ENCODE measurements around the gene BTBD10.

BTBD10 gene

DNA sequence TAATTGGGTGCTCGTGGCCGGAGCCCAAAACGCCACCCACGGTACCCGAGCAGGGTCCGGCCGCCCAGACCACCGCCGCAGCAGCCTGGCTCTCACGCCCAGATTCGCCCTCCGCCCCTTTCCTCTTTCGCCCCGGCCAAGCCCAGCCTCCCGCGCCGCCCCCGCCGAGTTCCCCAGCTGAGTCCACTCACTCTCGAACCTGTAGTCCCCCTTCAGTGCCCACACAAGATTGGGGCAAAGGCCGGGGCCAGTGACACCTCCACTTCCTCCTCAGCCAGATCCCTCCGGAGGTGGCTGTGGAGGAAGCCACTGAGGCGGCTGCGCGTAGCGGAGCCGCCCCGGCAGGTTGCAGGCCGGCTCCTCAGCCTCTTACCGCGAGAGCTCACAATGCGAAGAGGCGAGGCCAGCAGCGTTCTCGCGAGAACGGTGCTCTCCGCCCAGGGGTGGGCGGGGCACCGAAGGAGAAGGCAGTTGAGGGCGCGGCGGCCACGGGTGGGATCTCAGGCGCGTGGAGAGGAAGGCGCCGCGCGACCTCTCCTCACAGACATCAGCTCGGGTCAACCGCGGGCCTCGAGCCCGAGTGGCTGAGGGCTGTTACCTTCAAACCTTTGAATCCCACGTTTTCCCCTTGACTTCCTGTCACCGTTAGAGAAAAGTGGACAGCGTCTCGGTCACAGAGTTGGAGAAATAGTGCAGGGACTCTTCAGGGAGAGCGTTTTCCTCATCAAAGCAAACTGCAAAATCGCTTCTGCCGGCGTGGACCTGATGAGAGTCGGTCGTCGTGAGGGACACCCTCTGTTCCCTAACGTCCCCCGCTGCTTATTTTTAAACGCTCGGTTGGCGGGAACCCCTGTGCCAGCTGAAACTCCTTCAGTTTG lies at the start of gene BTBD10:
BTBD10 (minus strand) TSS at position 322 of the 878 bp plus-strand sequence. CDS start 18,098 bp downstream, outside the sequence.
- peak; percentile 83 to 86 for DNase-seq (ENCODE audit: low read depth in 2 of 2)

DNA sequence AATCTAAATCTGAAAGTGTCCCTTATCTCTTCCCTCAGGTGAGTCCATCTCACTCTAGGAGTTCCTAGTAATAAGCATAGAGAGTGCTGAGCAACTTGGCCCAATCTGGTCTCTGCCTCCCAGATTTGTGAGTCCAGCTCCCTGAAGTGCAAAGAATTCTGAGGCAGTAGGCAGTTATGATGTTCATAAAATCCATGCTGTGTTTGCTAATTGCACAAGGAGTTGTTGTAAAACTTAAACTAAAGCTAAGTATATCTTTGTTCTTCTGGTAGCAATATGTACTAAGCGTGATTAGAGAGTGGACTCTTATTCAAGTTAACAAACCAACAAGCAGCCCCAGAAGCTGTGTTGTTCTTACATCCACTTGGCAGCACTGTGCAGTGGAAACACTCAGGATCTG lies 40.4 kb upstream of the BTBD10 start:
- DNase-seq (ENCODE audit: low read depth in 2 of 2) = no peak

DNA sequence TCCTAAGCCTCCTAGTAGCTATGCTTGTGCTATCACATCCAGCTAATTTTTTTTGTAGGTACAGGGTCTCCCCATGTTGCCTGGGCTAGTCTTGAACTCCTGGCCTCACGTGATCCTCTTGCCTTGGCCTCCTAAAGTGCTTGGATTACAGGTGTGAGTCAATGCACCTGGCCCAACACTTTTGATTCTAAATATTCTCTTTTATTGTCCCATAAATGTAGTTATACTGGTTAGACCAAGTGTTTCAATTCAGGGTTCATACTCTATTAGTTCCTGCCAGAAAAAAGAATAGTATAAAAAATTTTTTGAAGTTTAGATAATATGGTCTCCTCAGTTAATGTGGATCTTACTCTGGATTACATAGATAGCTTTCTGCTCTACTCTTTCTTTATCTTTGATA lies 39.5 kb upstream of the BTBD10 start:
- no peak for DNase-seq (ENCODE audit: low read depth in 2 of 2)

DNA sequence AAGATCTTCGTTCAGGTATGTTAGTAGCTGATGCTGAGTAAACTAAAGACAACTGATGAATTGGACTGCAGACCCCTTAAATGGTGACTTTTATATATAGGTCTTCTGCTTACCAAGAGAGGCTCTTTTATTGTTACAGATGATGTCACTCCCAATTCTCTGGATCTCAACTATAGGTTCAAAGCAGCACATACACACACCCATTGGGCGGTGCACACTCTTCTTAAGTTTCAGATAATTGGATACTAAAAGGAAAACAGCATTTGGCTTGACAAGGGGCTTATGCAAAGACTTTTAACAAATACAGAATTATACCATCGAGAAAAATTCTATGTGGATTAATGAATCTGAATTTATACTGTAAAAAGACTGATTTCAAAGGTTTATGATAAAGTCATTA lies 32.9 kb upstream of the BTBD10 start, which contains the start of gene PTH:
PTH (minus strand) TSS at position 69 of the 400 bp plus-strand sequence. CDS start 3,142 bp downstream, outside the sequence.
- no peak for DNase-seq (ENCODE audit: low read depth in 2 of 2)

DNA sequence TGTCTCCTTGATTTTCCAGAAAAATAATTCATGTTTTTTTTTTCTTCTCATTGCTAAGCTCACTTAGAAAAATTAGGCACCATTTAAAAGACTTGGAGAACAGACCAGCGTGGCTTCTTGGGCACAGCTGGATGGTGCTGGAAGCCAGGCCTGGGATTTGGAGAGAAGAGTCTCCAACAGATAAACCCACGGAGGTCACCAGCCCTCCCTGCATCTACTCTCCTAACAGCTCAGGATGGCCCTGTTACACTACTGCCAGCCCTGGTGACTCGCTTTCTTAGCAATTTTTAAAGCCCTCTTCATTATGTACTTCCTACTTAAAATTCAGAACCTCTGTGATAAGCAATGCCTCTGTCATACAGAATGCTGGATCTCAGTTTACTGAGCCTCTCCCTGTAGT lies 31.0 kb upstream of the BTBD10 start:
- DNase-seq (ENCODE audit: low read depth in 2 of 2) = no peak

DNA sequence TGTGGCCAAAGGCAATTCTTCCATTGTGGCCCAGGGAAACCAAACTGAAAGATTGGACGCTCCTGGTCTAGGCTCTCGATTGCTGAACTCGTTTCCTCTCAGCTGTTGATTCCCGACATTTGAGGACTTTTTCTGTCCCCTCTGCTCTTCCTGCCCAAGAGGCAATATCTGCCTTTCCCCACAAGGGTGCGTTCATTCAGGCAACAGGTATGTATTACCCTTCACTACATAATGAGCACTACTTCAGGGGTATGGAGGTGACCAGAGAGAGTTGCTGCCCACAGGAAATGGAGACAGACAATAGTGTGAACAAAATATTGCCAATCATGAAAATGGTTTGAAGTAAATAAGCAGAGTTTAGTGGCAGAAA lies 24.6 kb upstream of the BTBD10 start:
- no peak for DNase-seq (ENCODE audit: low read depth in 2 of 2)

DNA sequence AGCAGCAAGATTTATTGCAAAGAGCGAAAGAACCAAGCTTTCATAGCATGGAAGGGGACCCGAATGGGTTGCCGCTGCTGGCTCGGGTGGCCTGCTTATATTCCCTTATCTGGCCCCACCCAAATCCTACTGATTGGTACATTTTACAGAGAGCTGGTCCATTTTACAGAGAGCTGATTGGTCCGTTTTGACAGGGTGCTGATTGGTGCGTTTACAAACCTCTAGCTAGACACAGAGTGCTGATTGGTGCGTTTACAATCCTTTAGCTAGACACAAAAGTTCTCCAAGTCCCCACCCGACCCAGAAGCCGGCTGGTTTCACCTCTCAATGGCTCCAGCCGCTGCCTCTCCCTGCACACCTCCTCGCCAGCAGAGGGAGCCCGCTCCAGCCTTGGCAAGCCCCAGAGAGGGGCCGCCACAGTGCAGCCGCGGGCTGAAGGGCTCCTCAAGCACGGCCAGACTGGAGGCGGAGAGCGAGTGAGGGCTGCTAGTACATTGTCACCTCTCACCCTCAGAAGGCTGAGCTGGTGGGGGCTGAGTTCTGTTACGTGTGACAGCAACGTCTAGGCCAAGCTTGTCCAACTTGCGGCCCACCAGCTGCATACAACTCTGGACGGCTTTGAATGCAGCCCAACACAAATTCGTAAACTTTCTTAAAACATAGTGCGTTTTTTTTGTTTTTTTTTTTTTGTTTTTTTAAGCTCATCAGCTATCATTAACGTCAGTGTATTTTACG lies 24.1 kb upstream of the BTBD10 start:
- peak; percentile 37 to 42 for DNase-seq (ENCODE audit: low read depth in 2 of 2)

DNA sequence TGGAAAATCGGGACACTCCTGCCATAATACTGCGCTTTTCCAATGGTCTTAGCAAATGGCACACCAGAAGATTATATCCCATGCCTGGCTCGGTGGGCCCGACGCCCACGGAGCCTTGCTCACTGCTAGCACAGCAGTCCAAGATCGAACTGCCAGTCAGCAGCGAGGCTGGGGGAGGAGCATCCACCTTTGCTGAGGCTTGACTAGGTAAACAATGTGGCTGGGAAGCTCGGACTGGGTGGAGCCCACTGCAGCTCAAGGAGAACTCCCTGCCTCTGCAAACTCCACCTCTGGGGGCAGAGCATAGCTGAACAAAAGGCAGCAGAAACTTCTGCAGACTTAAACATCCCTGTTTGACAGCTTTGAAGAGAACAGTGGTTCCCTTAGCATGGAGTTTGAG lies 17.2 kb upstream of the BTBD10 start:
- no peak for DNase-seq (ENCODE audit: low read depth in 2 of 2)

DNA sequence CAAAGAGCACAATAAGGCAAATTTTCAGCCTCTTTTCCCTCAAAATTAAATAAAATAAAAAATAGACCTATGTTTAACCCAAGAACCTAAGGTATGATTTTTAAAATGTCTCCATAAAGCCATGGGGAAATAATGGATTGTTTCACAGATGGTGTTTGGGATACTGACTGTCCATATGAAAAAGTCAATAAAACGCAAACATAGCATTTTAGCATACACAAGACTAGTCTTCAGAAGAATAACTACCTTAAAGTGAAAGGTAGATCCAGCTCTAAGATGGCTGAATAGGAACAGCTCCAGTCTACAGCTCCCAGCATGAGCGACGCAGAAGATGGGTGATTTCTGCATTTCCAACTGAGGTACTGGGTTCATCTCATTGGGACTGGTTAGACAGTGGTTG lies 16.7 kb upstream of the BTBD10 start:
- no peak for DNase-seq (ENCODE audit: low read depth in 2 of 2)

DNA sequence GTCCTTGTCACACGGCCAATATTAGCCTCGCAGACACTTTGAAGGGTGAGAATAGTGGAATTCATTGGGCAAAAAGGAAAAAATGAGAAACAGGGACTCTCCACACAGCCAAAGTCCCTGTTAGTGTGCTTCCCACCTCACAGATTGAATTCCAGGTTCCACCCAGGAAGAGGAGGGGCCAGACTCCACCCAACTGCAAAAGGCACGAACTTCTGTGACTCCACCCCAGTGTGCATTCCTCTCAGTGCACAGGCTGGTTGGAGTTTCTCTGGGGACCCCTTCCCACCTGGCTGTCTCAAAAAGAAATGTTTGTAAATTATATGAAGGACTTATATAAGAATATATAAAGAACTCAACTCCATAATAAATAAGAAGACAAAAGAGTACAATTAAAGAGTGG lies 12.1 kb upstream of the BTBD10 start:
- DNase-seq (ENCODE audit: low read depth in 2 of 2) = no peak

DNA sequence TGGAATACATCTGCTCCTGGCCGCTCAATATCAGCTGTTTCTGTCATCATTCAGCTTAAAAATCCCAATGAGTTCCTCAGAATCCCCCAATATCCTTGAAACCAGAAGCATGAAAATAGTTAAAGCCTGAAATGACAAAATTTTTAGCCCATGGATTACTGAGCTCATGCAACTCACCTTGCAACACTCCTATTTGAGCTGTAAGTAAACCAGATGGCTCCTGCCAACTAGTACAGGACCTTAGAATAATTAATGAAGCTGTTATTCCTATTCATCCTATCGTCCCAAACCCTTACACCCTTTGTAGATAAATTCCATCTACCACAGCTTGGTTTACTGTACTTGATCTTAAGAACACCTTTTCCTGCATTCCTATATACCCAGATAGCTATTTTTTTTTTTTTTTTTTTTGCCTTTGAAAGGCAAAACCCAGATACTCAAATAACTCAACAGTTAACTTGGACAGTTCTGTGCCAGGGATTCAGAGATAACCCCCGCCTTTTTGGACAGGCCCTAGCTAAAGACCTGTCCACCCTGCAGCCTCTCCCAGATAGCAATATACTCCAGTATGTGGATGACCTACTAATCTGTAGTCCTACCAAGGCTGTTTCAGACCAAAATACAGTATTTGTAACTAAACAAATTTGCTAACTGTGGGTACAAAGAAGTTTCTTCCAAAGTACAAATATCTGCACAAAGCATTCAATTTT lies 10.1 kb upstream of the BTBD10 start:
- DNase-seq (ENCODE audit: low read depth in 2 of 2) = no peak

DNA sequence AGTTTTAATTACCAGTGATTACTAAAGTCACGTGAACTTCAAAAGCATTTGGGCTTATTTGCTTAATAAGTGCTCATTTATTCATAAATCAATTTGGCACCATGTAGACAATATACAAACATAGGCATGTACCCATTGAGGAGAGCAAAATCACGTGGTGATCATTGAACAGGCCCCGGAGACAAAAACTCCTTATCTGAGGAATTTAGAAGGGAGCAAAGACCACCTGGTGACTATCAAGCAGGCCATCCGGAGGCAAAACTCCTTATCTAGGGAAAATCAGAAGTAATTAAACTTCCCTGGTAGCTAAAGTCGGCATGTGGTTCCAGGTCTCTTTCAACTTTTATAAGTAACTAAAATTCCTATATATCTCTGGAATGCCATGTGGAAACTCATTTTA lies 5.7 kb upstream of the BTBD10 start:
- DNase-seq (ENCODE audit: low read depth in 2 of 2) = no peak

DNA sequence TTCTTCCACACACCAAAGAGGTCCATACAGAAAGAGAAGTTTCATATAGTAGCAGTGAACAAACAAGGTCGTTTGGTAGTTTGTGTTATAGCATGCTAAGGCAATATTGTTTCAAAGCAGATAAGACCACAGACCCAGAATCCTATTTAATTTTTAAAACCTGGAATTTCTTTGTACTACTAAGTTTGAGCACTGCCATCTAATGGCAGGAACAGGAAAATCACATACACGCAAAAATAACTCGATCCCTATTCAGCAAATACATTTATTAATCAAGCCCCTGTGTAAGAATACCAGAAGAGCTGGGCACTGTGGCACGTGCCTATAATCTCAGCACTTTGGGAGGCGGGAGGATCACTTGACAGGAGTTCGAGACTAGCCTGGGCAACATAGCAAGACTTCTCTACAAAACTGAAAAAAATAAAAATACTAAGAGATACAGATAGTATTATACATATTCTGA lies 2.9 kb upstream of the BTBD10 start:
- DNase-seq (ENCODE audit: low read depth in 2 of 2) = no peak

DNA sequence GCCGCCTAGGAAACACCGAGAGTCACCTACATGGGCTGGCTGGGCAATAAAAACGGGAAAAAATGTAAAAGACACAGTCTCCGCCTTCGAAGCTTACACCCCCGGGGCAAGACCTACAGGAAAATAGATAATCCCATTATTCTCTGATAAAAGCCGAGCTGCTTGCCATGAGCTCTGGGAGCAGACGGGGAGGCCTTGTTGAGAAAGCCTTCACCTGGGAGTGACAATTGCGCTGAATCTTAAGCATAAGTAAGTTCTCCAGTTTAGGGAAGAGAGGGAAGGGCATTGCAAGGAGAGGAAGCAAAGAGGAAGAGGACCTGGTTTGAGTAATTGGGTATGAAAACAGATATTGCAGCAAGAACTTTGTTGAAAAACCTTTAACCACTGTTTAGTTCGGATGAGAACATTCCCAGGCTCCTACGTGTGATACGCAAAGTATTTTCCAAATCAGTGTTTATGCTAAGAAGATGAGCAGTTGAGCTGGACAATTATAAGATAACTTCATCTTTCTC lies 813 bp upstream of the BTBD10 start:
- no peak for DNase-seq (ENCODE audit: low read depth in 2 of 2)

DNA sequence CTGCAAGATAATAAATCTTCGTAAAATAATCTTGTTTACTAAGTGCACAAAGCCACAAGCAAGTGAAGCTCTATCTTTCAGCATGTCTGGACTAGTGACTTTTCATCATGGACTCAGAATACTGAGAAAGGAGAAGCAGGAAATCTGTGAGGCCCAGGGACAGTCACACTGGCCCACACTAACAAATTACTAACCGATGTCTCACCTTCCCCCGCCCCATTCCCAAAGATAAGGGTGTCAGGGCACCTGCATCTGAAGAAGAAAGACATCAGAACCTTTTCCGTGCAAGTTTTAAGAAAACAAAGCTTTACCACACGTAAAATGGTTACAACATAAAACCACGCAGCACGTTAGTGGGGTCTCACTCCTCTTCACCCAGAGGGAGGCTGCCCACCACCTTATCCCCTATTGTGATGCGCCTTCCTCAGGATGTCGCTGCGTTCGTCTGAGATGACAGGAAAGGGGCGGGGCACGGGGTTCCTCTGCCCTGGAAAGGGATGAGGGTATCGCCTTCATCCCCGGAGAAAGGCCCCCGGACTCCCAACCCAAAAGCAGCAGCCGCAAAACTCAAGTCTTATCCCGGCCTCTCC lies 616 bp downstream of the BTBD10 start:
- DNase-seq (ENCODE audit: low read depth in 2 of 2) = peak; percentile 28 to 30

DNA sequence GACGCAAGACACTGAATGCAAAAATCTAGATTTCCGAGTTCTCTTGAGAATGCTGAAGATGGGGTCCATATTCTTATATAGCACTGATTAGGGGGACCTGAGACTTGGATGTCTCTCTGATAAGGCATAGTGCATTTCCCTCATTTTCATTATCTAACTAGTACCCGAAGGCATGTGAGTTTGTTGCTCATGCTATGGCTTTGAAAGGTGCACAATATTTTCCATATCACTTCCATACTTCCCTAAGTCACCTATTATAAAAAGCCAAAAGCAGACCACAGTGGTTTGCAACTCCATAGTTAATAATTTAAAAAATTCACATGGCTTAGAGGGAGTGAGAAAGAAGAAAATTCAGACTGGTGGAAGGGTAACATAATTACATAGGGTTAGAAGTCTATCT lies 1.7 kb downstream of the BTBD10 start:
- no peak for DNase-seq (ENCODE audit: low read depth in 2 of 2)

DNA sequence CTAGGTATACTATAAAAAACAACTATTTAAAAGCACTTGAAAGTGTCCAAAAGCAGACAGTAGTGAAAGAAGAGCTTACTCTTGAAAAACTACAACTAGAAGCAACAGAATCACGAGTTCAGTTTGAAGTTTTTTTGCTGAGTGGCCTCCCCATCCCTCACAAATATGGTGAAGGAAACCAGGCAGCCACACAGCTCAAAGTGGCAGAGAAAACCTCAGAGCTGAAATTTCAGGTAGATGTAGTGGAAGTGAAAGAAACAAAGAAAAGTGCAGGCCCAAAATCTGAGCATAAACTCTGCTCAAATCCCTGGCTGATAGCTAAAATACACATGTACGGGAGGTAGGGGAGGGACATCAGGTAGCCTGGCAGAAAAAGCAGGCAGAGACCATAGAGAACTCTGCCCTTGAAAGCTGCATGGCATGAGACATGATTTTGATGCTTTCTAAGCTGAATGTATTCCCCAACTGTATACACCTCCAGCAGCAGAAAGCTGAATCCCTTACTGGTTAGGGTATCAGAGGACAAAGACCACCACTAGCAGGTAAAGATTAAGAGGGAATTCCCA lies 12.1 kb downstream of the BTBD10 start:
- DNase-seq (ENCODE audit: low read depth in 2 of 2) = no peak

DNA sequence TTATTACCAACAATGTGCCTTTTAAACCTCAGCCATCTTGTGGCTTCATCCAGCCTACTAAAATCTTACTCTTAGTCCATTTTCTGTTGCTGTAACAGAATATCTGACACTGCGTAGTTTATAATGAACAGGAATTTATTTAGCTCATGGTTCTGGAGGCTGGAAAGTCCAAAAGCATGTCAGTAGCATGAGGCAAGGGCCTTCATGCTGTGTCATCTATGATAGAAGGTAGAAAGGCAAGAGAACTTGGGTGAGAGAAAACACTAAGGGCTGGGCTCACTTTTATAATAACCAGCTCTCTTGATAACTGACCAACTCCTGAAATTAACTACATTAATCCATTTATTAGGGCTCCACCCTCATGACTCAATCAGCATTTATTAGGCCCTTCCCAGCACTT lies 13.5 kb downstream of the BTBD10 start:
- DNase-seq (ENCODE audit: low read depth in 2 of 2) = no peak

DNA sequence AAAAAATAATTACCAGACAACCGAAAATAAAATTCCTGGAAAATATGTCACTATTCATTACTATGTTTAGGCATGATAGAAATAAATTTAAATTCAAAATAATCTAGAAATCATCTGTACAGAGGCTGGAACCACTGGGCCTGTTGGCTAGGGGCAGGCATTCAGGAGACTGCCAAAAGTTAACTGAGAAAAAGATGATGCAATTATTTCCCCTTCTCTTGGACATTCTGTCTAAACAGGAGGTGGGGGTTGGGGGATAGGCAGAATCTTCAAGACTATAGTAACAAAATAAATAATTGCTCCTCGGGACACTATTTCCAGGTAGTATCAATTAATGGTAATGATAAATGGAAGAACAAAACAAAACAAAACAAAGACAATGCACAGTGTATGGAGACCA lies 14.1 kb downstream of the BTBD10 start:
- no peak for DNase-seq (ENCODE audit: low read depth in 2 of 2)

DNA sequence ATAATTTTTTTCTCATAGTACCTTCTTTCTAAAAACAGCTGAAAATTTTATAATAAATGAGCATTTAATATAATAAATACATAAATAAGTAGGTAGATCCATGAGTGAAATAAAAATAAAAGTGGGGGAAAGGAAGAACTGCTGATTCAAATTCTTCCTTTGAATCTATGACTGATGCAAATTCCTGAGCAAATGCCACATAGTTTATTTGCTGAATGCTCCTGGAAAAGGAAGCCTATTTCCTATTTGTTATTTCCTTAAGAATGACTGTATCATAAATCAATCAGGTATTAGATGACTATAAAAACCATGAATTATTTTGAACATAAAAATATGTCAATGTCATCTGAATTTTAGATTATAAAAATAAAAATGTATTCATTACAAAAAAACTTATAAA lies 16.6 kb downstream of the BTBD10 start:
- no peak for DNase-seq (ENCODE audit: low read depth in 2 of 2)

DNA sequence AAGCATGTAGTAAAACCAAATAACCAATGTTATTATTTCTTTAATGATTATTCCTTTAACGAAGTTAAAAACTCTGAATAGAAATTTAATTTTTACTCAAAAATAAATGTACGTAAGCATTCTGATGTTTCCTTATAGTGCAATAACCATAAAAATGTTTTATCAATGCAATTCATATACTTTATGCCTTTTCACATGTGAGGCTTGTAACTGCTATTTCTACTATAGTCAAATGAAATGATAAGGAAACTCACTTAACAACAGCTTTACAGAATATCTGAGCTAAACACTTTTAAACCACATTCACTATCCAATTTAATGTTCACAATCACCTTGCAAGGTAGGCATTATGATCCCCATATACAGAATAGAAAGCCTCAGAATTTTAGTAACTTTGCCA lies 17.4 kb downstream of the BTBD10 start:
- DNase-seq (ENCODE audit: low read depth in 2 of 2) = no peak

Measured in activated CD8-positive, alpha-beta memory T cell treated with anti-CD3 and anti-CD28 coated beads for 4 hours (primary cell).